GM12873 (cell line): ENCODE measurements around the gene ANXA5.
A peak's percentile ranks its signal among the peaks of the same experiment; 100 is the strongest.

Experiments used
- CTCF ChIP-seq: IDR thresholded peaks from 2 replicates; pipeline ENCODE4 v1.5.1; 2012; ENCODE audit warnings: low read depth, mild to moderate bottlenecking, moderate library complexity, low read length, control low read depth; ENCODE audit not compliant: insufficient read depth; ENCODE audit errors: missing control alignments

ANXA5 gene

DNA sequence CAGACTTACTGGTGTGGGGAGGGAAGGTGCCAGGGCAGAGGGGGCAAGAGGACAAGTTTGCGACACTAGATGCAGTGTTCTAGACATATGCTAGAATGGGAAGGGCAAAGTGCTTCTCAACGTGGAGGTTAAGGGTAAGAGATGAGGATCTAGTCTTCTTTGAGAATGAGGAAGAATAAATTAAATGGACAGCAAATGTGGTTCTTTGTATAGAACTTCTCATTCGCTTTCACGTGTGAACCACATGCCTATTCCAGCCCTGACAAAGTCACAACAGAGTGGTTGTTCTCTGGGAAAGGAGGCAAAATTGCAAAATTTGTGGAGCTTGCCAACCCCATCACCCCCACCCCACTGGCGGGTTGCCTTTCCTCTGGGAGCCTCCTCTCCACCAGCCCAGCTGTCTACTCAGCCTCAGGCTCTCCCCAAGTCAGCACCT lies 1.5 kb upstream of the ANXA5 start:
- no peak for TF ChIP-seq CTCF

- TF ChIP-seq CTCF, result no peak
Measured at GRCh38 chr4:121697564-121697963, 784 bp upstream of the ANXA5 start.

- peak; percentile 15 for TF ChIP-seq CTCF
Measured at GRCh38 chr4:121696170-121696580, 605 bp downstream of the ANXA5 start.

- no peak for TF ChIP-seq CTCF
Measured at GRCh38 chr4:121693886-121694285, 2.9 kb downstream of the ANXA5 start.

DNA sequence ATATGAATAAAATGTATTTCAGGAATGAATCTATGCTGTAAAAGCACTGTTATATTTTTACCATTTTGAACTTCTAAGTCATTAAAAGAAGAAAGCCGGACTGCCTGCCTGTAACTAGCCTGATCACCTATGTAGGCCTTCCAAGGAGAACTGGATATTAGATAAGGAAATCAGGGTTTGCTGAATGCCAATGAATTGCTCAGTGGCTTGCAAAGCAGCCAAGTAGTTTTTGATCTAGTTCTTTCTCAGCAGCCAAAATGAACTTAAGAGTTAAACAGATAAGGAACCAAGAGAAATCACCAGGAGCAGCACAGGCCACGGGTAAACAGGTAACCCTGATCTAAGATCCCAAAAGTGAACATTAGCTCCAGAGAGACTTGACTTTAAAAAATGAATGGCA lies 3.3 kb downstream of the ANXA5 start:
- no peak for TF ChIP-seq CTCF

GRCh38 chr4:121692261-121692660 lies 4.5 kb downstream of the ANXA5 start:
- TF ChIP-seq CTCF, result no peak

DNA sequence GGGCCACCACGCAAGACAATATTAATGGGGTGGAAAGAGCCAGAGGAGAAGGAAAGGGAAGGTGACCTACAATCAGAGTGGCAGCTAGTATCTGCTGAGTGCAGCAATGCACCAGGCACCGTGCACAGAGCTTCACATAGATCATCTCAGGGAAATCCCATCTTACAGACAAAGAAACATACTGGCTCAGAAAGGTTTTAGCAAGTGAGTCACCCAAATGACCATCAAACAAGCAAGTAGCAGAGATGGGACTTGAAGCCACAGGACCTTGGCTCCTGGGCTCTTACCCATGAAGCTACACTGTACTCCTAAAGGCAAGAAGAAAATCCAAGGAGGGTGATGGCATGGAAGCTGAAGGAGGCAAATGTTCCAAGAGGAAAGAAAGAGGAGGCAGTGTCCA lies 6.8 kb downstream of the ANXA5 start:
- TF ChIP-seq CTCF, result no peak
